A673 (cell line): ENCODE data around the gene ESPNL.

ENCODE experiments used
- EZH2 ChIP-seq: fragments of 200-600 bp; sonication (generic); IDR thresholded peaks from 2 replicates; pipeline ENCODE4 v1.6.1; 2017; ENCODE audit warnings: borderline replicate concordance, low read depth, mild to moderate bottlenecking, mixed read lengths, antibody characterized with exemption, low read length; ENCODE audit not compliant: poor library complexity, severe bottlenecking
- TF ChIP-seq, protein P1 (sequence below): fragments of 300-800, 200-600 bp; sonication (generic); conservative IDR thresholded peaks from 2 replicates; pipeline ENCODE4 v1.5.1; 2017; ENCODE audit warnings: low read depth, mild to moderate bottlenecking, antibody characterized with exemption, low read length, moderate library complexity, mixed read lengths

DNA sequence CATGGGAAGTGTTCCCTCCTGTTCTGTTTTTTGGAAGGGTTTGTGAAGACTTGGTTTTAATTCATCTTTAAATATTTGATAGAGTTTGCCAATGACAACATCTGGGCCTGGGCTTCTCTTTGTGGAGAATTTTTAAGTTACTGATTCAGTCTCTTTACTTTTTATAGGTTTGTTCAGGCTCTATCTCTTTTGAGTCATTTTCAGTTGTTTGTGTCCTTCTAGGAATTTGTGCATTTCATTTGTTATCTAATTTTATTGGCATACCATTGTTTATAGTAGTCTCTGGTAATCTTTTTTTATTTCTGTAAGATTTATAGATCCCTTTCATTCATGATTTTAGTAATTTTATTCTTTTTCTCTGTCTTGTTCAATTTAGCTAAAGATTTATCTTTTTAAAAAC, 24.7 kb upstream of the ESPNL start:
- TF ChIP-seq EZH2 = no peak
- TF ChIP-seq, protein P1, sequence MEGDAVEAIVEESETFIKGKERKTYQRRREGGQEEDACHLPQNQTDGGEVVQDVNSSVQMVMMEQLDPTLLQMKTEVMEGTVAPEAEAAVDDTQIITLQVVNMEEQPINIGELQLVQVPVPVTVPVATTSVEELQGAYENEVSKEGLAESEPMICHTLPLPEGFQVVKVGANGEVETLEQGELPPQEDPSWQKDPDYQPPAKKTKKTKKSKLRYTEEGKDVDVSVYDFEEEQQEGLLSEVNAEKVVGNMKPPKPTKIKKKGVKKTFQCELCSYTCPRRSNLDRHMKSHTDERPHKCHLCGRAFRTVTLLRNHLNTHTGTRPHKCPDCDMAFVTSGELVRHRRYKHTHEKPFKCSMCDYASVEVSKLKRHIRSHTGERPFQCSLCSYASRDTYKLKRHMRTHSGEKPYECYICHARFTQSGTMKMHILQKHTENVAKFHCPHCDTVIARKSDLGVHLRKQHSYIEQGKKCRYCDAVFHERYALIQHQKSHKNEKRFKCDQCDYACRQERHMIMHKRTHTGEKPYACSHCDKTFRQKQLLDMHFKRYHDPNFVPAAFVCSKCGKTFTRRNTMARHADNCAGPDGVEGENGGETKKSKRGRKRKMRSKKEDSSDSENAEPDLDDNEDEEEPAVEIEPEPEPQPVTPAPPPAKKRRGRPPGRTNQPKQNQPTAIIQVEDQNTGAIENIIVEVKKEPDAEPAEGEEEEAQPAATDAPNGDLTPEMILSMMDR = no peak
